Astrocyte (in vitro differentiated cells and primary cell): ENCODE measurements around the gene METTL25. TPM values are rescaled to one million over a fixed set of nuclear protein-coding genes. Genes with fewer than 3 reads are reported as not detected.

Source experiments
- DNase-seq: peaks from one replicate; pipeline ENCODE4 v3.0.0-alpha.2; 2010; ENCODE audit warnings: low read depth
- FAIRE-seq: peaks from 2 replicates; lab custom pipeline; 2011; peaks lifted over from hg19 to GRCh38; lab: Jason Lieb, UNC
- H2AFZ ChIP-seq: 2 replicates; pipeline ENCODE4 v1.6.0; 2012; ENCODE audit warnings: low read depth, low read length, inconsistent platforms
- H3K27ac ChIP-seq: 2 replicates; pipeline ENCODE4 v1.5.1; 2011; ENCODE audit warnings: low read depth, low read length, inconsistent platforms
- H3K27me3 ChIP-seq: 2 replicates; pipeline ENCODE4 v1.6.0; 2011; ENCODE audit warnings: low read length, inconsistent platforms; ENCODE audit not compliant: insufficient read depth
- H3K36me3 ChIP-seq: 2 replicates; pipeline ENCODE4 v1.5.1; 2011; ENCODE audit warnings: low read length, inconsistent platforms; ENCODE audit not compliant: insufficient read depth
- H3K4me1 ChIP-seq: 2 replicates; pipeline ENCODE4 v1.5.1; 2011; ENCODE audit warnings: low read length, inconsistent platforms; ENCODE audit not compliant: insufficient read depth
- H3K4me2 ChIP-seq: 2 replicates; pipeline ENCODE4 v1.6.0; 2012; ENCODE audit warnings: low read length, inconsistent platforms
- H3K4me3 ChIP-seq: 2 replicates; pipeline ENCODE4 v1.5.1; 2011; ENCODE audit warnings: low read depth, mild to moderate bottlenecking, low read length, inconsistent platforms; ENCODE audit not compliant: insufficient read depth
- H3K79me2 ChIP-seq: 2 replicates; pipeline ENCODE4 v1.6.0; 2012; ENCODE audit warnings: mild to moderate bottlenecking, low read length, inconsistent platforms; ENCODE audit not compliant: insufficient read depth
- H3K9ac ChIP-seq: 2 replicates; pipeline ENCODE4 v1.6.0; 2012; ENCODE audit warnings: mild to moderate bottlenecking, low read length, inconsistent platforms
- H3K9me3 ChIP-seq: 2 replicates; pipeline ENCODE4 v1.5.1; 2012; ENCODE audit warnings: low read depth, mild to moderate bottlenecking, low read length, inconsistent platforms; ENCODE audit not compliant: insufficient read depth
- H4K20me1 ChIP-seq: 2 replicates; pipeline ENCODE4 v1.6.0; 2012; ENCODE audit warnings: low read length, inconsistent platforms; ENCODE audit not compliant: insufficient read depth
- H3K27ac Mint-ChIP-seq: one replicate; pipeline ENCODE4 v1.8.0; 2021; ENCODE audit warnings: mild to moderate bottlenecking, mixed read lengths; ENCODE audit not compliant: unreplicated experiment
- H3K27me3 Mint-ChIP-seq: one replicate; pipeline ENCODE4 v1.8.0; 2021; ENCODE audit warnings: low read depth, mixed read lengths; ENCODE audit not compliant: unreplicated experiment
- H3K36me3 Mint-ChIP-seq: one replicate; pipeline ENCODE4 v1.8.0; 2021; ENCODE audit warnings: low read depth, mixed read lengths; ENCODE audit not compliant: unreplicated experiment
- H3K4me1 Mint-ChIP-seq: one replicate; pipeline ENCODE4 v1.8.0; 2021; ENCODE audit warnings: low read depth, mixed read lengths; ENCODE audit not compliant: unreplicated experiment
- H3K4me3 Mint-ChIP-seq: one replicate; pipeline ENCODE4 v1.8.0; 2021; ENCODE audit warnings: mild to moderate bottlenecking, moderate library complexity, mixed read lengths; ENCODE audit not compliant: unreplicated experiment
- H3K9me3 Mint-ChIP-seq: one replicate; pipeline ENCODE4 v1.8.0; 2021; ENCODE audit warnings: mild to moderate bottlenecking, mixed read lengths; ENCODE audit not compliant: unreplicated experiment
- CTCF ChIP-seq: IDR thresholded peaks from 2 replicates; pipeline ENCODE4 v1.5.1; 2011; ENCODE audit warnings: low read depth, mild to moderate bottlenecking, inconsistent platforms, low read length, moderate library complexity; ENCODE audit not compliant: insufficient read depth
- EZH2 ChIP-seq: IDR thresholded peaks from 2 replicates; pipeline ENCODE4 v1.6.1; 2012; ENCODE audit warnings: mild to moderate bottlenecking, low read length, inconsistent platforms; ENCODE audit not compliant: insufficient read depth
- total RNA-seq: library from RNA; stranded (reverse); gene quantifications from 2 replicates; pipeline ENCODE4 v1.2.1, GENCODE V29; 2021

The METTL25 gene
- total RNA-seq, 1 donor from 2014 or later: 9.4 TPM

- no peak for FAIRE-seq
- H3K27ac ChIP-seq: no peak overlapping the region
These were observed 116.9 kb downstream of the METTL25 start for GRCh38 chr12:82475211-82475610.

GRCh38 chr12:82476511-82476910, 118.2 kb downstream of the METTL25 start:
- H3K4me3 ChIP-seq: no peak overlapping the region
- Mint-ChIP-seq H3K4me3 (no peak overlapping the region), H3K27me3 (no peaks in the 10 kb centered on the region), H3K27ac (no peak overlapping the region), H3K36me3 (peaks cover 6% of the 10 kb centered on the region), H3K9me3 (no peaks in the 10 kb centered on the region), H3K4me1 (peaks cover 4% of the 10 kb centered on the region)
- no peaks in the 10 kb centered on the region for H3K27me3 ChIP-seq
- H3K36me3 ChIP-seq: no peaks in the 10 kb centered on the region
- H3K79me2 ChIP-seq: no peaks in the 10 kb centered on the region
- no peak overlapping the region for H3K4me2 ChIP-seq
- peaks cover 5% of the 10 kb centered on the region for H3K4me1 ChIP-seq
- DNase-seq: no peak
- FAIRE-seq: no peak
- H4K20me1 ChIP-seq: no peaks in the 10 kb centered on the region
- H3K27ac ChIP-seq: no peak overlapping the region
- H2AFZ ChIP-seq: no peak overlapping the region
- TF ChIP-seq EZH2 (no peak), CTCF (no peak)
- H3K9ac ChIP-seq: no peak overlapping the region
- H3K9me3 ChIP-seq: no peaks in the 10 kb centered on the region

More at GRCh38 chr12:82475211-82475610, 116.9 kb downstream of the METTL25 start:
- Histone ChIP-seq H2AFZ (no peak overlapping the region), H4K20me1 (no peaks in the 10 kb centered on the region), H3K4me2 (peak overlapping the region; percentile 53), H3K9ac (no peak overlapping the region), H3K4me3 (no peak overlapping the region), H3K4me1 (peaks cover 5% of the 10 kb centered on the region), H3K79me2 (no peaks in the 10 kb centered on the region), H3K27me3 (no peaks in the 10 kb centered on the region), H3K9me3 (no peaks in the 10 kb centered on the region), H3K36me3 (no peaks in the 10 kb centered on the region)
- Mint-ChIP-seq H3K4me1 (peaks cover 4% of the 10 kb centered on the region), H3K27ac (no peak overlapping the region), H3K27me3 (no peaks in the 10 kb centered on the region), H3K9me3 (no peaks in the 10 kb centered on the region), H3K4me3 (no peak overlapping the region), H3K36me3 (peaks cover 6% of the 10 kb centered on the region)
- no peak for DNase-seq
- TF ChIP-seq CTCF (no peak), EZH2 (no peak)

GRCh38 chr12:82479511-82479910, 121.2 kb downstream of the METTL25 start:
- TF ChIP-seq EZH2 (no peak), CTCF (no peak)
- peaks cover 4% of the 10 kb centered on the region for H3K4me1 Mint-ChIP-seq
- no peaks in the 10 kb centered on the region for H3K79me2 ChIP-seq
- no peaks in the 10 kb centered on the region for H3K9me3 ChIP-seq
- DNase-seq: peak; percentile 60
- H3K27ac ChIP-seq: no peak overlapping the region
- H3K27ac Mint-ChIP-seq: no peak overlapping the region
- H3K36me3 ChIP-seq: no peaks in the 10 kb centered on the region
- no peaks in the 10 kb centered on the region for H3K27me3 Mint-ChIP-seq
- no peak overlapping the region for H3K4me3 Mint-ChIP-seq
- H2AFZ ChIP-seq: no peak overlapping the region
- H3K36me3 Mint-ChIP-seq: no peaks in the 10 kb centered on the region
- FAIRE-seq: no peak
- H3K9me3 Mint-ChIP-seq: no peaks in the 10 kb centered on the region
- no peak overlapping the region for H3K9ac ChIP-seq
- no peaks in the 10 kb centered on the region for H4K20me1 ChIP-seq
- H3K4me1 ChIP-seq: peaks cover 5% of the 10 kb centered on the region
- H3K27me3 ChIP-seq: no peaks in the 10 kb centered on the region
- H3K4me3 ChIP-seq: no peak overlapping the region
- no peak overlapping the region for H3K4me2 ChIP-seq
